ENCODE data around the gene PTGFR. TPM values are rescaled to one million over a fixed set of nuclear protein-coding genes. Genes with fewer than 3 reads are reported as not detected.

The PTGFR gene
- total and polyA plus RNA-seq, 7 donors: 0.23 to 3.0 (median 2.1) TPM

- Histone ChIP-seq H3K36me3 (no peaks in the 10 kb centered on the region), H3K9me3 (no peaks in the 10 kb centered on the region), H3K4me3 (no peak overlapping the region), H3K27ac (no peak overlapping the region), H3K4me1 (no peaks in the 10 kb centered on the region), H3K27me3 (no peaks in the 10 kb centered on the region)
- TF ChIP-seq POLR2AphosphoS5 (IDR thresholded peaks at IDR 0.05) (no peak), EP300 (IDR thresholded peaks at IDR 0.05) (no peak), POLR2A (IDR thresholded peaks at IDR 0.05) (no peak)
- TF ChIP-seq, protein P1, sequence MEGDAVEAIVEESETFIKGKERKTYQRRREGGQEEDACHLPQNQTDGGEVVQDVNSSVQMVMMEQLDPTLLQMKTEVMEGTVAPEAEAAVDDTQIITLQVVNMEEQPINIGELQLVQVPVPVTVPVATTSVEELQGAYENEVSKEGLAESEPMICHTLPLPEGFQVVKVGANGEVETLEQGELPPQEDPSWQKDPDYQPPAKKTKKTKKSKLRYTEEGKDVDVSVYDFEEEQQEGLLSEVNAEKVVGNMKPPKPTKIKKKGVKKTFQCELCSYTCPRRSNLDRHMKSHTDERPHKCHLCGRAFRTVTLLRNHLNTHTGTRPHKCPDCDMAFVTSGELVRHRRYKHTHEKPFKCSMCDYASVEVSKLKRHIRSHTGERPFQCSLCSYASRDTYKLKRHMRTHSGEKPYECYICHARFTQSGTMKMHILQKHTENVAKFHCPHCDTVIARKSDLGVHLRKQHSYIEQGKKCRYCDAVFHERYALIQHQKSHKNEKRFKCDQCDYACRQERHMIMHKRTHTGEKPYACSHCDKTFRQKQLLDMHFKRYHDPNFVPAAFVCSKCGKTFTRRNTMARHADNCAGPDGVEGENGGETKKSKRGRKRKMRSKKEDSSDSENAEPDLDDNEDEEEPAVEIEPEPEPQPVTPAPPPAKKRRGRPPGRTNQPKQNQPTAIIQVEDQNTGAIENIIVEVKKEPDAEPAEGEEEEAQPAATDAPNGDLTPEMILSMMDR (IDR thresholded peaks at IDR 0.05): no peak
- no peak for DNase-seq
- 89 to 91% methylated on average over 1 of the region's 1 CpG for WGBS, 2 donors
- intact Hi-C loops (cut with DNase I): no loop called here
Measured at GRCh38 chr1:78587211-78587610, 96.4 kb downstream of the PTGFR start.

Other genes with a start within 250 kb of the PTGFR start
- gene IFI44L, start 129.5 kb downstream of the PTGFR start, total RNA-seq: 10 to 100 TPM in 2 of 4 donors, 1 to 10 TPM in 2; 3.0 to 18.2 (median 9.4) TPM
- 10 to 100 TPM in 1 of 3 donors, 1 to 10 TPM in 2; 1.6 to 18.4 (median 2.4) TPM for gene IFI44L, start 129.5 kb downstream of the PTGFR start, polyA plus RNA-seq
- 10 to 100 TPM; 13.7 to 23.0 (median 20.2) TPM for gene IFI44, start 158.9 kb downstream of the PTGFR start, total RNA-seq
- 10 to 100 TPM in 2 of 3 donors, 1 to 10 TPM in 1; 3.9 to 29.5 (median 10.8) TPM for gene IFI44, start 158.9 kb downstream of the PTGFR start, polyA plus RNA-seq